Umbilical cord (tissue), 2 donors: ENCODE results near the gene IL13RA1. TPM values are rescaled to one million over a fixed set of nuclear protein-coding genes. Genes with fewer than 3 reads are reported as not detected.
A peak's percentile ranks its signal among the peaks of the same experiment; 100 is the strongest.
"Not testable (repeated sequence)": the region's sequence is repeated elsewhere in the genome, so short reads cannot be mapped to it uniquely, and the experiment has no call there.

Source experiments
- DNase-seq: peaks from one replicate; pipeline ENCODE4 v3.0.0-alpha.2; 2015; ENCODE audit warnings: low spot score
- total RNA-seq: library from RNA; depleted of rRNA; stranded (reverse); fragments of >200 nt; gene quantifications from one replicate; pipeline ENCODE4 v1.2.3, GENCODE V29; 2014; ENCODE audit warnings: low replicate concordance; ENCODE audit not compliant: insufficient read depth

IL13RA1 gene
- total RNA-seq, 1 donor from 2014 or later: 33.2 TPM

- no peak for DNase-seq
Measured at GRCh38 chrX:118729042-118729652, 1.7 kb downstream of the IL13RA1 start.

- no peak for DNase-seq
Measured at GRCh38 chrX:118730500-118731247, 3.3 kb downstream of the IL13RA1 start.

GRCh38 chrX:118732551-118732950 lies 5.1 kb downstream of the IL13RA1 start:
- DNase-seq: not testable (repeated sequence)

- no peak for DNase-seq
Measured at GRCh38 chrX:118734909-118735308, 7.5 kb downstream of the IL13RA1 start.

GRCh38 chrX:118736394-118737010 lies 9.1 kb downstream of the IL13RA1 start:
- DNase-seq: no peak

- DNase-seq: no peak
Measured at GRCh38 chrX:118739577-118739976, 12.2 kb downstream of the IL13RA1 start.

- DNase-seq: no peak
Measured at GRCh38 chrX:118740276-118740889, 13.0 kb downstream of the IL13RA1 start.

GRCh38 chrX:118742176-118742575 lies 14.8 kb downstream of the IL13RA1 start:
- no peak for DNase-seq

- DNase-seq: no peak
Measured at GRCh38 chrX:118745570-118745969, 18.2 kb downstream of the IL13RA1 start.

- DNase-seq: no peak
Measured at GRCh38 chrX:118751950-118752783, 24.8 kb downstream of the IL13RA1 start.

- no peak for DNase-seq
Measured at GRCh38 chrX:118755633-118756032, 28.2 kb downstream of the IL13RA1 start.

- no peak for DNase-seq
Measured at GRCh38 chrX:118756101-118756500, 28.7 kb downstream of the IL13RA1 start.

GRCh38 chrX:118758511-118758910 lies 31.1 kb downstream of the IL13RA1 start:
- DNase-seq: no peak

GRCh38 chrX:118760025-118760424 lies 32.6 kb downstream of the IL13RA1 start:
- no peak for DNase-seq

- DNase-seq: peak; percentile 17
Measured at GRCh38 chrX:118761939-118762707, 34.7 kb downstream of the IL13RA1 start.

GRCh38 chrX:118763489-118763888 lies 36.1 kb downstream of the IL13RA1 start:
- DNase-seq: no peak

GRCh38 chrX:118764122-118764521 lies 36.7 kb downstream of the IL13RA1 start:
- DNase-seq: no peak

GRCh38 chrX:118770133-118770760 lies 42.8 kb downstream of the IL13RA1 start:
- no peak for DNase-seq

- DNase-seq: no peak
Measured at GRCh38 chrX:118772051-118772450, 44.6 kb downstream of the IL13RA1 start.

- peak; percentile 9 for DNase-seq
Measured at GRCh38 chrX:118773782-118774181, 46.4 kb downstream of the IL13RA1 start.
